H1 (cell line): Measurements from ENCODE around the gene GPX4. TPM values are rescaled to one million over a fixed set of nuclear protein-coding genes. Genes with fewer than 3 reads are reported as not detected.
A peak's percentile ranks its signal among the peaks of the same experiment; 100 is the strongest.

ENCODE experiments used
- CTCF ChIA-PET: fragments of 300-600 bp; sonication (Branson Sonifier 250); formaldehyde crosslinking; loops from one replicate; lab custom pipeline; 2021; ENCODE audit not compliant: partially characterized antibody; lab: Charles Lee
- POLR2A ChIA-PET: fragments of 300-600 bp; sonication (Branson Sonifier 250); formaldehyde crosslinking; loops from one replicate; lab custom pipeline; 2021; ENCODE audit warnings: inconsistent platforms; ENCODE audit not compliant: partially characterized antibody; lab: Charles Lee
- DNase-seq, 2 experiments: peaks; one replicate each; pipeline versions ENCODE4 v3.0.0 to v3.0.0-alpha.2; 2010 to 2022; ENCODE audit warnings: low spot score in 2 of 2, low read depth in 1 of 2, mixed read lengths in 1 of 2
- FAIRE-seq: peaks from 2 replicates; lab custom pipeline; 2011; peaks lifted over from hg19 to GRCh38; lab: Jason Lieb, UNC
- H2AFZ ChIP-seq: 2 replicates; pipeline ENCODE4 v1.8.1; 2012; ENCODE audit warnings: low read length, inconsistent platforms
- H2AK5ac ChIP-seq: 2 replicates; pipeline ENCODE4 v1.6.1; 2013; ENCODE audit warnings: low read depth, low read length
- H2BK120ac ChIP-seq: replicated peaks from 2 replicates; pipeline ENCODE3; 2013; ENCODE audit warnings: low read depth, low read length, inconsistent platforms
- H2BK12ac ChIP-seq: 2 replicates; pipeline ENCODE4 v1.6.1; 2013; ENCODE audit warnings: low read depth, low read length
- H2BK15ac ChIP-seq: 2 replicates; pipeline ENCODE4 v1.6.1; 2013; ENCODE audit warnings: low read length
- H2BK20ac ChIP-seq: 2 replicates; pipeline ENCODE4 v1.6.1; 2013; ENCODE audit warnings: low read length
- H2BK5ac ChIP-seq: 2 replicates; pipeline ENCODE4 v1.6.1; 2013; ENCODE audit warnings: low read depth, low read length
- H3K14ac ChIP-seq: 2 replicates; pipeline ENCODE4 v1.6.1; 2013; ENCODE audit warnings: inconsistent platforms; ENCODE audit not compliant: insufficient read length
- H3K18ac ChIP-seq: 2 replicates; pipeline ENCODE4 v1.6.1; 2013; ENCODE audit warnings: low read length; ENCODE audit errors: extremely low read depth
- H3K23ac ChIP-seq: 2 replicates; pipeline ENCODE4 v1.6.1; 2013; ENCODE audit warnings: inconsistent platforms; ENCODE audit not compliant: insufficient read length
- H3K23me2 ChIP-seq: 2 replicates; pipeline ENCODE4 v1.6.1; 2013; ENCODE audit warnings: low read depth, low read length
- H3K27ac ChIP-seq: 2 replicates; pipeline ENCODE4 v1.6.1; 2011; ENCODE audit warnings: low read depth, low read length, inconsistent platforms
- H3K27me3 ChIP-seq, 4 experiments: replicated peaks in 1 of 4; 1 replicate in 1 of 4; 2 replicates in 3 of 4; pipeline versions ENCODE4 v1.6.1 to v1.8.1; 2011 to 2013; ENCODE audit warnings: low read length in 3 of 4, mild to moderate bottlenecking in 3 of 4, inconsistent platforms in 2 of 4, mixed read lengths in 2 of 4, moderate library complexity in 1 of 4; ENCODE audit not compliant: control insufficient read depth in 3 of 4, insufficient read depth in 3 of 4; ENCODE audit errors: extremely low read depth in 1 of 4
- H3K36me3 ChIP-seq, 4 experiments: 2 replicates each; pipeline versions ENCODE4 v1.6.1 to v1.8.1; 2011 to 2013; ENCODE audit warnings: mild to moderate bottlenecking in 4 of 4, low read length in 3 of 4, moderate library complexity in 2 of 4, control low read depth in 1 of 4, inconsistent platforms in 1 of 4; ENCODE audit not compliant: insufficient read depth in 4 of 4, control insufficient read depth in 2 of 4
- H3K4ac ChIP-seq: replicated peaks from 2 replicates; pipeline ENCODE3; 2013; ENCODE audit warnings: low read length, low read depth, mixed read lengths, inconsistent platforms; ENCODE audit not compliant: insufficient read length
- H3K4me1 ChIP-seq, 4 experiments: replicated peaks in 1 of 4; 1 replicate in 1 of 4; 2 replicates in 3 of 4; pipeline versions ENCODE4 v1.6.1 to v1.8.1; 2011 to 2013; ENCODE audit warnings: low read length in 3 of 4, inconsistent platforms in 2 of 4, mixed read lengths in 1 of 4; ENCODE audit not compliant: insufficient read depth in 4 of 4, control insufficient read depth in 3 of 4
- H3K4me2 ChIP-seq, 2 experiments: 2 replicates each; pipeline versions ENCODE4 v1.6.1 to v1.8.1; 2011 to 2013; ENCODE audit warnings: low read depth in 2 of 2, low read length in 2 of 2, control low read depth in 1 of 2, inconsistent platforms in 1 of 2, mild to moderate bottlenecking in 1 of 2; ENCODE audit not compliant: insufficient read depth in 1 of 2
- H3K4me3 ChIP-seq, 4 experiments: fragments of 200-600, 300-600 bp in 1 of 4; sonication (generic), shearing (Covaris generic), sonication (Bioruptor Twin) in 1 of 4; 2 replicates each; pipeline versions ENCODE4 v1.5.1 to v1.8.1; 2011 to 2016; ENCODE audit warnings: low read length in 4 of 4, low read depth in 3 of 4, control low read depth in 2 of 4, inconsistent platforms in 2 of 4, mild to moderate bottlenecking in 2 of 4, mixed read lengths in 1 of 4, moderate library complexity in 1 of 4; ENCODE audit not compliant: insufficient read depth in 2 of 4; ENCODE audit errors: extremely low read depth in 1 of 4
- H3K56ac ChIP-seq: replicated peaks from 2 replicates; pipeline ENCODE3; 2013; ENCODE audit warnings: low read depth, mild to moderate bottlenecking, mixed read lengths, low read length, inconsistent platforms; ENCODE audit not compliant: insufficient read length
- H3K79me1 ChIP-seq: 2 replicates; pipeline ENCODE4 v1.6.1; 2013; ENCODE audit warnings: low read depth, low read length, control low read depth
- H3K79me2 ChIP-seq, 2 experiments: 2 replicates each; pipeline versions ENCODE4 v1.6.1 to v1.8.1; 2012 to 2013; ENCODE audit warnings: low read length in 2 of 2, mild to moderate bottlenecking in 2 of 2, inconsistent platforms in 1 of 2; ENCODE audit not compliant: insufficient read depth in 2 of 2, control insufficient read depth in 1 of 2
- H3K9ac ChIP-seq, 4 experiments: replicated peaks in 1 of 4; 1 replicate in 1 of 4; 2 replicates in 3 of 4; pipeline versions ENCODE4 v1.6.1 to v1.8.1; 2011 to 2013; ENCODE audit warnings: low read depth in 3 of 4, low read length in 3 of 4, control low read depth in 2 of 4, mild to moderate bottlenecking in 2 of 4, moderate library complexity in 2 of 4, inconsistent platforms in 1 of 4; ENCODE audit errors: extremely low read depth in 1 of 4
- H3K9me3 ChIP-seq, 2 experiments: 2 replicates each; pipeline versions ENCODE4 v1.6.1 to v1.8.1; 2012 to 2013; ENCODE audit warnings: mild to moderate bottlenecking in 2 of 2, moderate library complexity in 2 of 2, control low read depth in 1 of 2, inconsistent platforms in 1 of 2, low read depth in 1 of 2, low read length in 1 of 2, mixed read lengths in 1 of 2; ENCODE audit not compliant: insufficient read depth in 2 of 2
- H4K20me1 ChIP-seq, 2 experiments: replicated peaks in 1 of 2; 2 replicates each; pipeline versions ENCODE3 to v1.8.1; 2011 to 2013; ENCODE audit warnings: inconsistent platforms in 2 of 2, low read length in 2 of 2, mild to moderate bottlenecking in 1 of 2; ENCODE audit not compliant: insufficient read depth in 2 of 2, control insufficient read depth in 1 of 2
- H4K5ac ChIP-seq: 2 replicates; pipeline ENCODE4 v1.6.1; 2013; ENCODE audit warnings: low read length, low read depth, mixed read lengths, inconsistent platforms; ENCODE audit not compliant: insufficient read length
- H4K8ac ChIP-seq: 2 replicates; pipeline ENCODE4 v1.8.0; 2013; ENCODE audit warnings: mild to moderate bottlenecking, moderate library complexity, low read length, inconsistent platforms; ENCODE audit not compliant: insufficient read depth; ENCODE audit errors: extremely low read depth
- H4K91ac ChIP-seq: replicated peaks from 2 replicates; pipeline ENCODE3; 2013; ENCODE audit warnings: low read length, mixed read lengths, inconsistent platforms; ENCODE audit not compliant: insufficient read length
- HDAC2 ChIP-seq, 2 experiments: fragments of 300-600 bp in 1 of 2; sonication (generic) in 1 of 2; IDR thresholded peaks; 2 replicates each; pipeline ENCODE4 v1.6.1; 2011 to 2012; ENCODE audit warnings: low read depth in 2 of 2, low read length in 2 of 2, mild to moderate bottlenecking in 2 of 2, moderate library complexity in 2 of 2, borderline replicate concordance in 1 of 2, inconsistent platforms in 1 of 2
- POLR2A ChIP-seq, 2 experiments: IDR thresholded peaks; 1 replicate in 1 of 2; 2 replicates in 1 of 2; pipeline ENCODE4 v1.6.1; 2011; ENCODE audit warnings: low read depth in 2 of 2, low read length in 2 of 2, mild to moderate bottlenecking in 2 of 2; ENCODE audit errors: control extremely low read depth in 1 of 2
- SAP30 ChIP-seq: fragments of 300-600 bp; sonication (generic); IDR thresholded peaks from 2 replicates; pipeline ENCODE4 v1.7.1; 2012; ENCODE audit warnings: low read length, moderate library complexity, mild to moderate bottlenecking, inconsistent platforms; ENCODE audit not compliant: insufficient read depth, insufficient replicate concordance
- WGBS, 2 experiments: shearing (Covaris generic) in 1 of 2; methylation state at CpG; one replicate each; pipeline versions ENCODE4 v1.1.6 to v1.1.7; 2013 to 2015; ENCODE audit warnings: low lambda C conversion rate in 2 of 2, mixed read lengths in 2 of 2, inconsistent platforms in 1 of 2, low coverage in 1 of 2, missing lambda C conversion rate in 1 of 2; ENCODE audit not compliant: insufficient replicate concordance in 2 of 2, insufficient coverage in 1 of 2, insufficient read length in 1 of 2; ENCODE audit errors: extremely low coverage in 1 of 2, missing lambda C conversion rate in 1 of 2; 5-methylcytosine and 5-hydroxymethylcytosine counted together
- polyA plus RNA-seq, 7 experiments: library from polyadenylated mRNA; depleted of rRNA in 3 of 7; stranded (reverse) in 5 of 7; unstranded in 2 of 7; fragments of >200 nt in 5 of 7; fragments of 200-250 nt in 2 of 7; gene quantifications; 1 replicate in 5 of 7; 2 replicates in 1 of 7; 4 replicates in 1 of 7; pipeline versions ENCODE4 v1.2.1 to v1.2.3, GENCODE V29; 2011 to 2013; ENCODE audit warnings: missing spikeins in 2 of 7, mixed read lengths in 2 of 7
- total RNA-seq: library from RNA; stranded (reverse); fragmentation: NEBNext Ultra II Directional; extraction: Animal tissue kit (Norgen Biotek cat#: 25700); gene quantifications from 2 replicates; pipeline ENCODE4 v1.2.1, GENCODE V29; 2021

GPX4 gene
- total and polyA plus RNA-seq, 2 of the 8 experiments (the other 6 are each of a cell fraction or from before 2014, with no cell fraction given), result 342 to 693 TPM

GRCh38 chr19:1088416-1089010 lies 15.3 kb upstream of the GPX4 start:
- no peak overlapping the region for H2BK20ac ChIP-seq
- H2AFZ ChIP-seq, result no peak overlapping the region
- CTCF ChIA-PET, result interaction anchor here (1.0 to 3.0 kb wide), 7 partner anchors 13 to 210 kb away, joined by 3 to 10 read pairs (median 6); no protein-coding TSS in a partner anchor
- H3K56ac ChIP-seq, result no peak overlapping the region
- peaks cover 0 to under 1% (median 0%) of the 10 kb centered on the region in 4 experiments; a peak in 2 of 7 replicates for H3K4me1 ChIP-seq
- H3K14ac ChIP-seq, result no peak overlapping the region
- H3K36me3 ChIP-seq, result peaks cover 4 to 58% (median 28%) of the 10 kb centered on the region in 4 experiments; a peak in 7 of 8 replicates
- no peak overlapping the region; the same call in 1 of the 2 replicates for H2BK5ac ChIP-seq
- no peak overlapping the region for H2BK12ac ChIP-seq
- peaks cover 2 to 20% of the 10 kb centered on the region in 2 experiments for H4K20me1 ChIP-seq
- no peak overlapping the region for H3K9ac ChIP-seq
- TF ChIP-seq SAP30, result no peak
- TF ChIP-seq POLR2A (IDR thresholded peaks at IDR 0.05; ENCODE audit: control extremely low read depth in 1 of 2, low read depth in 2 of 2, low read length in 2 of 2), result 0 out of 3 replicates have a peak, but pooled peaks of 1 of the 2 experiments have one; percentile 46
- no peak for TF ChIP-seq HDAC2 (IDR thresholded peaks at IDR 0.05; ENCODE audit: borderline replicate concordance in 1 of 2, low read depth in 2 of 2, low read length in 2 of 2)
- TF ChIP-seq, all 59 proteins: peak for 1
- no peak overlapping the region for H4K91ac ChIP-seq
- peaks cover 0 to 4% of the 10 kb centered on the region in 2 experiments; a peak in 1 of 4 replicates for H3K79me2 ChIP-seq
- H3K4ac ChIP-seq, result no peak overlapping the region
- no peak overlapping the region for H2AK5ac ChIP-seq
- WGBS, 2 experiments, result 95% methylated on average over 22 of the region's 27 CpGs; no CpG with 5 or more reads in 1 of the 2 experiments
- no peaks in the 10 kb centered on the region; a peak in 1 of 7 replicates for H3K27me3 ChIP-seq
- no peak for DNase-seq
- H3K23ac ChIP-seq, result no peak overlapping the region
- FAIRE-seq, result no peak
- peaks cover 2% of the 10 kb centered on the region for H3K79me1 ChIP-seq
- H3K27ac ChIP-seq, result no peak overlapping the region
- no peak overlapping the region for H2BK120ac ChIP-seq
- H4K5ac ChIP-seq, result no peak overlapping the region
- H3K9me3 ChIP-seq, result no peaks in the 10 kb centered on the region
- POLR2A ChIA-PET, result interaction anchor here (1.0 to 10.3 kb wide), 16 partner anchors 8 to 180 kb away, joined by 3 to 116 read pairs (median 4); partner anchors contain the start of genes ARHGAP45, CIRBP and GPX4
- H3K18ac ChIP-seq, result no peak overlapping the region
- H3K4me3 ChIP-seq, result no peak overlapping the region
- H4K8ac ChIP-seq, result no peak overlapping the region; the same call in 1 of the 2 replicates
- no peak overlapping the region for H2BK15ac ChIP-seq
- H3K4me2 ChIP-seq, result no peak overlapping the region
- no peaks in the 10 kb centered on the region for H3K23me2 ChIP-seq
